GM19351 (cell line): ENCODE results near the gene CHST13.

ENCODE experiments used
- ATAC-seq: cut with Tn5 transposase; IDR thresholded peaks from one replicate; pipeline ENCODE4 v1.9.1; 2021; ENCODE audit warnings: mild to moderate bottlenecking, moderate library complexity; ENCODE audit not compliant: unreplicated experiment

CHST13 gene

DNA sequence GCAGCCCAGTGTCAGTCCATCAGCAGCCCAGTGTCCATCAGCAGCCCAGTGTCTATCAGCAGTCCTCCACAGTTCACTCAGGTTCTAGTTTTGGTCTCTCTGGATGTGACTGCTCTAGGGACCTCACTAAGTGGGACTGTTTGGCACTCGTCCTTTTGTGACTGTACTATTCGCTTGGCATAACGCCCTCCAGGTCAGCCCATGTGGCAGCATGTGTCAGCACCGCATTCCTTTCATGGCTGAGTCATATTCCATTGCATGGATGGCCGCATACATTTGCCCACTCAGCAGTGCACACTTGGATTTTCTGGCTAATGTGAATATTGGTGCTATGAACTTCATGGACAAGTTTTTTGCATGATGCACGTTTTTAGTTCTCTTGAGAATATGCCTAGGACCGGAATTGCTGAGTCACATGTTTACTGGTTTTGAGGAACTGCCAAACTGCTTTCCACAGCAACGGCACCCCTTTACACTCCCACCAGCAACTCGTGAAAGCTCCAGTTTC, 16.4 kb downstream of the CHST13 start:
- ATAC-seq = no peak

DNA sequence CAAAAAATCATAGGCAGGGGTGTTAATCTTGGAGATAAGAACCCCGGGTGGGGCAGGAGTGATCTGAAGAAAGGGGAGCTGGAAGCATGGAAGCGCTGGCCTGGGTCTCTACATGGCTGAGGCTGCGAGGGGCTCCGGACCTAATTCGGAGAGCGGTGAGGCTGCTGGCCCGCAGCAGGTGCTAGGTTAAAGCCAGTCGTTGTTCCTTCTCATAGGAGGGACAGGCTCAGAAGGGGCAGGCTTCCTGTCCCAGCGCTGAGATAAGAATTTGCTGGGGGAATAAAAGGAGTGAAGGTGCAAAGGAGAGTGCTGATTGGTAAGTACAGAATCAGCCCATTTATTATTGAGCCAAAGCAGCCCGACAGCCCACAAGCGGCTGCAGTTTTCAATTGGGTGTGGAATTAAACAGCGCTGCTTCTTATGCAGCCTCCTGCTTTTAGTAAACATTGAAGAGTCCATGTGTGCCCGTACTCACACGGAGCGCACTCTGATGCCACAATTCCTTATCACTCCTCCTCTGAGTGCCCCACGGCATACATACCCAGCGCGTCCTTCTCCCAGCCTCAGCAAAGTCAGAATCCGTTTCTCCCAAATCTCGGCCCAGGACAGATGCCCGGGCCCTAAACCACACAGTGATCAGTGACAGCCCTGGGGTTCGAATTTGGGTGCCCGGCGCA, 17.1 kb downstream of the CHST13 start:
- no peak for ATAC-seq

DNA sequence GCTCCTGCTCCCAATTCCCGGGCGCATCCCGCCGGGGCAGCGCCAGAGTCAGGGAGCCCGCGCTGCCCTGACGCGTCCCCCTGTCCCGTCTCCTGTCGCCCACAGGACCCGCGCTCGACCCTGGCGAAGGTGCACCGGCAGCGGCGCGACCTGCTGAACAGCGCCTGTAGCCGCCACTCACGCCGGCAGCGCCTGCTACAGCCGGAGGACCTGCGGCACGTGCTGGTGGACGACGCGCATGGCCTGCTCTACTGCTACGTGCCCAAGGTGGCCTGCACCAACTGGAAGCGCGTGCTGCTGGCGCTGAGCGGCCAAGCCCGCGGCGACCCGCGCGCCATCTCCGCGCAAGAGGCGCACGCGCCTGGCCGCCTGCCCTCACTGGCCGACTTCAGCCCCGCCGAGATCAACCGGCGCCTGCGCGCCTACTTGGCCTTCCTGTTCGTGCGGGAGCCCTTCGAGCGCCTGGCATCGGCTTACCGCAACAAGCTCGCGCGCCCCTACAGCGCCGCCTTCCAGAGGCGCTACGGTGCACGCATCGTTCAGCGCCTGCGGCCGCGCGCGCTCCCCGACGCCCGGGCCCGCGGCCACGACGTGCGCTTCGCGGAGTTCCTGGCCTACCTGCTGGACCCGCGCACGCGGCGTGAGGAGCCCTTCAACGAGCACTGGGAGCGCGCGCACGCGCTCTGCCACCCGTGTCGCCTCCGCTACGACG, 17.8 kb downstream of the CHST13 start:
- no peak for ATAC-seq

DNA sequence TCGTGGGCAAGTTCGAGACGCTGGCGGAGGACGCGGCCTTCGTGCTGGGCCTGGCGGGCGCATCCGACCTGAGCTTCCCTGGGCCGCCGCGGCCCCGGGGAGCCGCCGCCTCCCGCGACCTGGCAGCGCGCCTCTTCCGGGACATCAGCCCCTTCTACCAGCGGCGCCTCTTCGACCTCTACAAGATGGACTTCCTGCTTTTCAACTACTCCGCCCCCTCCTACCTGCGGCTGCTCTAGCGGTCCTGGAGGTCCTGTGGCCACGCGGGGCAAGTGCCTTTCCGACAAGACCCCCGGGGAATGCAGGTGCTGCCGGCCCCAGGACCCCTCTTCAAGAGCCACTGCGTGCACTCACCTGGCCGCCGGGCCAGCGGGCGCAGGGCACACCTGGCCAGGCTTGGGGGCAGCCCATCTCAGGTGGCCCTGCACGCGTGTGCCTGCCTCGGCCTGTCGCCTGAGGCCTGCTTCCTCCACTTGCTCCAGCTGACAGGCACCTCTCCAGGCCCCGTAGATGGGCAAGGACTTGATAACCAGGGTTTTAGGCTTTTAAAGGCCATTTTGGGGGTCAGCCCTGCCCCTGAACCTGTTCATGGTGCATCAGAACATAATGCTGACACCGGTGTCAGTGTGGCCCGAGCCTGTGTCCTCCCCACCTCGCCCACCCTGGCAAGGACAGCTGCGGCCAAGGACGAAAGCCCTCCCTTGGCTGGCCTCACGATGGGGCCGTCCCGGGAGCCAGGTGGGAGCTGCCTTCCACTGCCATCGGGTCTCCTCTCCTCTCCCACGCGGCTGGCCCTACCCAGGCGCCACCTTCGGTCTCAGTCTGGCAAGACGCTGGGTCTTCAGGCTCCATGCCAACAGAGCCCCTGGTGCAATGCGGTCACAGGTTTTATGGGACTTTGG, 18.6 kb downstream of the CHST13 start:
- no peak for ATAC-seq

DNA sequence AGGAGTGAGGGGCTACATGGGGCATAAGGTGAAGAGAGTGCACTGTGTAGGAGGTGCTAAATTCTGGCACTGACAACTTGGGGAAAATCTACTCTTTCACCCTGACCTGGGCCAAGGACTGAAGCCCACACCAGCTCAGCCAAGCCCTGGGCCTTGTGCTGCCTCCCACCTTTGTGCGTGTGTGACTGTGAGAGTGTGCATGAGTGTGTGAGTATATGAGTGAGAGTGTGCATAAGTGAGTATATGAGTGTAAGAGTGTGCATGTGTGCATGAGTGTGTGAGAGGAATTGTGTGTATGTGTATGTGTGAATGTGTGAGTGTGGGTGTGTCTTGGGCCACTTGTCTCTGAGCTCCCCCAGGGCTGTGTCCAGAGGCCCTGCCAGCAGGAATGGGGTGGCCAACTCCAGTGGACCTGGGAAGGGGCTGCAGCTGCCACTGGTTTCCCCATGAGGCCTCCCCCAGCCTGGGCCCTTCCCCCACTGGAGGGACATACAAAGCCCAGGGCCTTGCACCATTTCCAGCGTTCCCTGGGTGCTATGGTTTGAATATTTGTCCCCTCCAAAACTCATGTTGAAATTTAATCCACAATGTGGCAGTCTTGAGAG, 19.6 kb downstream of the CHST13 start:
- ATAC-seq = no peak

DNA sequence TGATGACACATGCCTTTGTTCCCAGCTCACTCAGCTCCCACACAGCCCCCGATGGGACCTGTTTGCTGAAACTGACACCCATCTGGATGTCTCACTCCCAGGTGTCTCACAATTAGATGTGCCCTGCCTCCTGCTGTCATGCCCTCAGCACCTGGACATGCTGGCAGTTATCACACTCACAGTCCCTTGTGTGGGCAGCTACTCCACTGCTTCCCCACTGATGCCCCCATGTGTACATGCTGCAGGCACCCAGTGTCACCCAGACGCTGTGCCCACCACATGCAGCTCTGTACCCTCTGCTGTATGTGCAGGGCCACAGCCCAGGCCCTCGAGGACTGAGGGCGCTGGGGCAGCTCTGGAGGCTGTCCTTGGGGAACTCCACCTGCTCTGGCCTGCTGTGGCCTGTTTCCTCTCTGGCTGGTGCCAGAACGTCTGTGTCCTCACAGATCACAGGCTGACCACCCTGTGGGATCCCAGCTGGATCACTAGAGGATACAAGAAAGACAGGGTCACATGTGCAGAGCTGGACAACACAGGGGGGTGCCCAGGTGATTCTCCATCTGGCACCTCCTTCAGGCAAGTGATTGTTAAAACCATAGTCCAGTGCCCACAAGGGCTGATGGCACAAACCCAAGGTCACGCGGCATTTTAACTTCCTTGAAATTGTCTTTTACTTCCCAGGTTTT, 20.8 kb downstream of the CHST13 start:
- ATAC-seq = no peak

DNA sequence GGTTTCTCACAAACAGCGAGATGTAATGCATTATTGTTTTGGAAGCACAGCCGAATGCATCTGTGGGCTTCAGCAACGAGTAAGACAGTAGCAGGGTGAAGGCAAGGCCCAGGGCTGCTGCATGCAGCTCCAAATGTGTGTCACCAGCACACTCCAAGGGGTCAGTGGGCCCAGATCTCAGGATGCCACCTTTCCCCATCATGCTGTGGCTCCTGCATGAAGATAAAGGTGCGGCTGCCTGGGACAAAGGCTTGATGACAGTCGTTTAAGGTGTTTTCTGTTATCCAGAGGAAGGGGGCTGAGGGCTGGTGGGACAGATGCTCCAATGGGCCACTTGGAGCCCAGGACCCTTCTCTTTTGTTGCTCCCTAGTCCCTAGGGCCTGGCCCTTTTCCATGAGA, 21.6 kb downstream of the CHST13 start:
- no peak for ATAC-seq

DNA sequence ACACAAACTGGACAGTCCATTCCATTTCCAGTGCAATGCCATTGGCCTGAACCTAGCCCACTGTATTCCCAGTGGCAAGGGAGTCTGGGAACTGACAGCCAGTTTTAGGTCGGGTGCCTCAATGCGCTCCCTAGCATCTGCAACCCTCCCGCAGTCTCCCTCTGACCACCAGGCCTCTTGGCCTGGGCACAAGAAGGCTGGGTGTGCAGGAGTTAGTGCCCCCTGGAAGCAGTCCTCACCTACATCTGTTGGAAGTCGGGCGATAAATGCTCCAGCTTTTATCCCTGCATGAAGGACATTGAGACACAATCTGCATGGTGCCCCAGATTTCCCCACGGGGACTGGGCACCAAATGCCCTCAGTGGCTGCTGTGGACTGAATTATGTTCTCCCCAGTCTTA, 22.1 kb downstream of the CHST13 start:
- ATAC-seq = no peak

DNA sequence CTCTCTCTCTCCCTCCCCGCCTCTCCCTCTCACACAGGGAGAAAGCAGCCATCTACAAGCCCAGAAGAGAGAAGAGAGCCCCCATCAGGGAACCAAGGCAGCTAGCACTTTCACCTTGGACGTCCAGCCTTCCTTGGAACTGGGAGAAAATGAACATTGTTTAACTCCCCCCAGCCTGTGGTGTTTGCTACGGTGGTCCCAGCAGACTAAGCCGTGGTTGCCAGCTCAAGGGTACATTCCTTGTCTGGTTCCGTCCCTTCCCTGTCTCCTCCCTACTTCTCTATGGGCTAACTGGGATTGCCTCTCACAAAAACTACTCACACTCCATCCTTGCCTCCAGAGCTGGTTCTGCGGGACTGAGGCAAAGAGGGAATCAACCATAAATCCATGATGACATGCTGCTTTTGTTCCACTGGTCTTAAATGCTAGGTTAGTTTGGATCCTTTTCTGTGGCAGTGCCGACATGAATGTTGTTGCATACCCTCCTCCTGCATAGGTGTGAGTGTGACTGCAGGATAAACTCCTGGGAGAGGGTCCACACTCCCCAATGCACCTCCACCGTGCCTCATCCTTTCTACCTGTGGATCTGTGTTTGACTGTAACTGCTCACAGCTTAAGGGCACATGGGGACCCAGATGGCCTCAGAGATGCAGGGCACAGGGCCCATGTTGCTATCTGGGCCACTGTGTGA, 22.7 kb downstream of the CHST13 start:
- ATAC-seq = no peak

DNA sequence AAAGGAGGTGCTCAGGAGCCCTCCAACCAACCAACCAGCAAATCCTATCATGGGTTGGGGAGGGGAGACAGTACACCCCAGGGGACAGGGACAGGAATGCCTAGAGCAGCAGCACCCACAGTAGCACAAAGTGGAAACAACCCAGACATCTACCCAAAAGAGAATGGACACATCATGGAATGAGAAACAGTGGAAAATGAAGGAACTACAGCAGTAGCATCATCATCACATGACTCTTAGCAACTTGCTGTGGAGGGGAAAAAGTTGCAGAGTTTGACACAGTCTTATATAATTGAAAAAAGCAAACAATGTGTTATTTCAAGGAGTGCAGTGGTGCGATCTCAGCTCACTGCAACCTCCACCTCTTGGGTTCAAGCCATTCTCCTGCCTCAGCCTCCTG, 23.8 kb downstream of the CHST13 start:
- ATAC-seq = no peak

DNA sequence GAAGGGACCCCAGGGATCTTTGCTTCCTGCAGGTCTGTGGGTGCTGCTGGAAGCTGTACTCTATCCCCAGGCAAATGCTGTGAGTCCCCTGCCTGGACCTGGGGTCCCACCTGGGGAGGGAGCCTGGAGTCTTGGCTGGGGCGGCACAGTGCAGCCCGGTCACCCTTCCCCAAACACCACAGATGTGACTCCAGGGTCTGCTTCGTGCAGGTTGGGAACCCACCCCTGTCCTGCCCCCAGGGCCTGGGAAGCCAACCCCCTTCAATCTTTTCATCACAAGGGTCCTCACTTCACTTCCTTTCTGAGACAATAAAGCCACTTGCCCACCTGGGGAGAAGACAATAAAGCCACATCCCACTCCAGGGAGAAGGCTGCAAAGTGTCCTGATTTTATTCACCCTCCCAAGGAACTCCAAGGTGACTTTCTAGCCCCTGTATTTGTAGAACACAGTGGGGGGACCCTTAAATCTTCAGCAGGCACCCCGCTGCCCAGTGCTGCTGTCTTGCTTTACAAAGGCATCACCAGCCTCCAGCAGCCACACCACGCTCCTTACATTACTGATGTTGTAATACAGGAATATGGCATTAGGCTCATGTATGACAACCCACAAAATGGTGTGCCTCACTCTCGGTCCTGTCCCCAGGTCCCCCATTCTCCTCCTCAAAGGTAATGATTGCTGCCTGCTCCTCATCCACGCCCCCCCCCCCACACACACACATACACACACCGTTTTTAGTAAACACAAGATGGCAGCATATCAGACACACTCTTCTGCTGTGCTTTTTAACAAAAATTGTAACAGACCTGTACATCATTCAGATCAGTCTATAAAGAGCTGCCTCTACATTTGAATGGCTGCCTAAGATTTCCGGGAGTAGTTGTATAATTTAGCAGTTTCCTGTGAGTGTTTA, 24.9 kb downstream of the CHST13 start:
- ATAC-seq = no peak

DNA sequence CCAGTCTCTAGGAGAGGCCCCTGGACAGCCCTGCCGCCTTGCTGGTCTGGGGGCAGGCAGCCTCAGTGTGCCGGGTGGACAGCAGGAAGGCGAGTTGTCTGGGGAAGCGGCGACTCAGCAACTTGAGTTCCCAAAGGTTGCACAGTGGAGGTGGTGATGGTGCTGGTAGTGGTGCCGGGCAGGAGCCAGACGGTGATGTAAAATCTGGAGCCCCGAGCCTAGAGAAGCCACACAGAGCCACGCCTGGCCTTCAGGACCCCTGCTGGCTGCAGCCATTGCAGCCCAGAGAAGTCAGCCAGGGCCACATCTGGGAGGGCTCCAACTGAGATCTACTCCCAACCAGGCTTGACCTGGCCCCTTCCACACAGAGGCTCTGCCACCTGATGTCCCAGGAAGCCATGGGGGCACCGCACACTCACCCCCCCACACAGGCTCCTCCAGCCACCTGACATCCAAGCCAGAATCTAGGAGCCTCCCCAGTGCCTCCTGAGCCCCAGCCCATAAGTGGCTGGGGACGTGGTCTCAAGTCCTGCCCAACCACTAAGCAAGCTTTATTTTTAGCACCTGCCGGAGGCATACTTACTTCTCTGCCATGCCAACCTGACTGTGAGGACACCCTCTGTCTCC, 26.0 kb downstream of the CHST13 start:
- ATAC-seq = no peak

DNA sequence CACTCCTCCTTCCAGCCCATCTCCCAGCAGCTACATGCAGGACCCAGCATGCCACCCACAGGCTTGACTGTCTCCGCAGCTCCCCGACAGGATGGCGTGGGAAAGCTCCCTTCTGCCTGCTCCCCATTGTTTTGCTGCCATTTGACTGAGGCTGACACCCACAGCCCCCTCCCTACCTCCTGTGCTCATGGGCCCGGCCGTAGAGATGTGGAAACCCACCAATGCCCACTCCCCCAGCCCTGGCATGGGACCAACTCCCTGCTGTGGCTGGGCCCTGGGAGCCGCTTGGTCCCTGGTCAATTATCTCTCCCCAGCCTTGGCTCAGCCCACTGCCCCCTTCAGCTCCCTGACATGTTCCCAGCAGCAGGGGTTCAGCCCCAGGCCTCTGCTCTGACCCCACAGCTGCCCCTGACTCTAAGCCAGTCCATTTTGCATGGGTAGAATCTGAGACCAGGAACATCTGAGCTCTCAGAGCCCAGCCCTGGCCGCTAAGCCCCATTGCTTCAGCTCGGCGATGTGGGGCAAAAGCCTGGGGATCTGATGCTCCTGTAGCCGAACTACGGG, 26.6 kb downstream of the CHST13 start:
- ATAC-seq = no peak

DNA sequence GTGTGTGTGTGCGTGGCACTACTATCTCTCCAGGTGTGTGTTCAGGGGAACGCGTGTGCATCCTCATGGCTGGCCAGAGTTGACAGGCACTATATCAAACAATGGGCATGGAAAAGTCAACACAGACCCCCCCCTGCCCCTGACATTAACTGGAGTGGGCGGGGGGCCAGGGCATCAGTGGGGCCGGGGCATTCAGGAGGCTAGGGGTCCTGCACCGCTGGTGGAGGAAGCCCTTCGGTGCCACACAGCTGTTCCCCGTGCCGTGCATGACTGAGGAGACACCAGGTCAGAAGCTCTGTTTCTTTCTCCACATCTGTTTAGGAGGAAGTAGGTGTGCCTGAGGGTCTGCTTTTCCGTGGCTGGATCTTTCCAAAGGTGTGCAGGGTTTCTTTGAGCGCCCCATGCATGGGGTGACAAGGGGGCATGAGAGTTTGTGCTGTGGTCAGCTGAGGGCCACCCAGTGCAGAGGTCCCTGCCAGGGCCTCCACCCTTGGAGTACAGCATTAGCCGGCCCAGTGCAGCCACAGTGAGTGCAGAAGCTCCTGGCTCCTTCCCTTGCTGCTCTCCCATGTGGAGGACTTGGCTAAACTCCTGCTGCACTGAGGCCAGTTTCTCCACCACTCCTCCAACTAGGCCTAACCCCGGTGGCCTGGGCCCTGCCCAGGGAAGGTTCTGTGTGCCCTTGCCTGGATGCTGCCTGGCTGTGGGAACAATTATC, 27.3 kb downstream of the CHST13 start:
- ATAC-seq = no peak

DNA sequence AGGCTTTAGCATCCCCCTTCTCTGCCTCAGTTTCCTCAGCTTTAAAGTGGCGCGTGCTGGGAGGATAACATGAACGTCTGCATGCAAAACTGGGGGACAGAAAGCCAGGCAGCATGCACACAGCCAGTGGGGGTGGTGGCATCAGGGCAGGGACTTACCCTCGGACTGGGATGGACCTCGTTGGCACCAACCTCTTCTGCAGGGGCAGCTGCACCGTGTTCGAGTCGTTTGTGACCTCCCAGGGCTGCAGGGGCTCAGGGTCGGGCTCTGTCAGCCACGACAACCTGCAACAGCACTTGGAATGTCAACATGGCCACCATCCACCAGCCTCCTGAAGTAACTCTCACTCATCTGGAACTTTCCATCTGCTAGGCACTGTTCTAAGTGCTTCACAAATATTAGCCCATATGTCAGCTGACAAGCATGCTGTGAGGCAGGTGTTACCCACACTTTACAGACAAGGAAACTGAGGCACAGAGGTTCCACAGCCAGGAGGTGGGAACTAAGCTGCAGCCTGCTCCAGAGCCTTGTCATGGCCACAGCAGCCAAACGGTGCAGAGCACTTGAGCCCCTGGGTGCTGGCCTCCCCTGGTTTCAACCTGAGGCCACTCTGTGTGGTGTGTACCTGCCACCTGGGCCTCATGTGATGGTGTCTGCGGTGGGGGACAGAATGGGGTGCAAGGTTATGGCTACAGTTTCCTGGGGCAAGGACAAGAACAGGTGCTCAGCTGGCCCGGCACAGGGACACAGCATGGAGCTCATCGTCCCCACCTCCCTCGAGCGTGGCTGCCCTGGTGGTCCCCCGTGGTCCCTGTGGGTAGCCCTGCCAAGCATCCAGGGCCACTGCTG, 28.1 kb downstream of the CHST13 start:
- ATAC-seq = no peak

DNA sequence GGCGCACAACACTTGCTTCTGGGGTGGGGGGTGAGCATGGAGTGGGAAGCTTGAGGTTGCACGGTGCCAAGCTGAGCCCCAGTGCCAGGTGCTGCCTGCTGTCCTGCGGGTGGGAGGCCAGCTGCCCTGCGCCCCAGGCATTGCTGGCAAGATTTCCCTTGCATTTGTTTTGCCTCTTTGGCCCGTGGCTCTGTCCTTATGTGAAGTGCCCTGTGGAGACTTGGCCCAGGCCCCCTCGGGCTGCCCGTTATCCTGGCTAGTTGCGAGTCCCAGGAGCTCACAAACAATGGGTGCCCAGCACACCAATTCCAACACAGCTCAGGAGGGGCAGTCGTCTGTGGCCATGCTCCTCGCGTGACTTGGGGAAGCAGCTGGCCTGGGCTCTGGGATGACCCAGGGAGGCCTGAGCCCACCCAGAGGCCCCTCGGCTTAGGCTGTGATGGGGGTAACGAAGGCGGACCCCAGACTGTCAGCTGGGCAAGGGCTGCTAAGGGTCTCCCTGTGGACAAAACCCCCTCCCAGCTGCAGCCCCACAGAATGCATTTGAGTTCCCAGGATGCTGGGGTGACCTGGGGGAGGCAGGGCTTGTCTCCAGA, 28.8 kb downstream of the CHST13 start:
- ATAC-seq = no peak
